ENCODE data around the gene KCNS3.
"Not testable (repeated sequence)": the region's sequence is repeated elsewhere in the genome, so short reads cannot be mapped to it uniquely, and the experiment has no call there.

The KCNS3 gene

DNA sequence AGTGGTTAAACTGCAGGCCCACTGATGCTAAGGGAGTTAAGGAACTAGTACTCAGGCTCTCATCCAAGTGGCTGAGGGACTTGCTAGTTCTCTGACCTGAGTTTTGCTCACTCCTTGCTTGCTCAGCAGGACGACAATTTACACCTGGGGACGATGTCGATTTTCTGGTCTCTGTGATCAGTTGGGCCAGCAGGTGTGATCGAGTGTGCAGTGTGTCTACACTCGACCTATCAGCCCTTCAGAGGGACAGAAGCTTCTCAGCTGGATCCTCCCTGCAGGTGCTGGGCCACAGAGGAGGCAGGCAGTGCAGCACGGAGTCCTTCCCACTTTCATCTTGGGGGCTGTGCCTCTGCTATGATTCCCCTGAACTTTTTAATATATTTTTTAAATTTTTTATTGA is 71.5 kb downstream of the KCNS3 start:
- no peak for DNase-seq

DNA sequence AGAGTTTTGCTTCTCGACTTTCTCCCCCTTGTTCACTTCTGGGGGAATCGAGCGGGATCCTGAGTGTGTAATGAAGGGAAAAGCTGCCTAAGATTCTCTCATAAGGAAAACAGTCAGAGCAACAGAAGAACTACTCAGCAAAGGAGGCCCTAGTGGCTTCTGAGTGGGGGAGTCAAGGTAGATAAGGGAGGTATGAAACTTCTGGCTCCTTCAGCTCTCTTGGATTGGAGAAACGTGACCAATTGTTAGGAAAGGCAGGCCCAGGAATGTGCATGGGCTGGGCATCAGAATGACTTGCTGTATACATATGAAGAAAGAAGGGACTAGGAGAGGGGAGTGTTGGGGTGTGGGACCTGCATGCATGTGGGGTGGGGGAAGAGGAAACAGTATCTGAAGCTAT is 73.1 kb downstream of the KCNS3 start:
- DNase-seq, result no peak

GRCh38 chr2:17958466-17959092 is 80.1 kb downstream of the KCNS3 start:
- DNase-seq, result no peak

GRCh38 chr2:17959356-17959755 is 80.9 kb downstream of the KCNS3 start:
- DNase-seq, result no peak

- no peak for DNase-seq
Measured at GRCh38 chr2:17959833-17960232, 81.4 kb downstream of the KCNS3 start.

DNA sequence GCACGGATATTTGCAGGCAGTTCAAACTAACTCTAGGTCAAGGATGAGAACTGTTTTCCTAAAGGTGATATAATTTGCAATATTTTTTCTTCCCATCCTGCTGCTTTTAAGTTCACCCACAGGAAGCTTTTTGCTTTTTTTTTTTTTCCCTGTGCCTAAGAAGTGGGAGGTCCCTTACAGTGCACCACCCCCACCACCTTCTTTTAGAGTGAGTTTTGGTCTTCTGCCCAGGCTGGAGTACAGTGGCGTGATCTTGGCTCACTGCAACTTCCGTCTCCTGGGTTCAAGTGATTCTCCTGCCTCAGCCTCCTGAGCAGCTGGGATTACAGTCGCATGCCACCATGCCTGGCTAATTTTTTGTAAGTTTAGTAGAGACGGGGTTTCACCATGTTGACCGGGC is 82.5 kb downstream of the KCNS3 start:
- no peak for DNase-seq

DNA sequence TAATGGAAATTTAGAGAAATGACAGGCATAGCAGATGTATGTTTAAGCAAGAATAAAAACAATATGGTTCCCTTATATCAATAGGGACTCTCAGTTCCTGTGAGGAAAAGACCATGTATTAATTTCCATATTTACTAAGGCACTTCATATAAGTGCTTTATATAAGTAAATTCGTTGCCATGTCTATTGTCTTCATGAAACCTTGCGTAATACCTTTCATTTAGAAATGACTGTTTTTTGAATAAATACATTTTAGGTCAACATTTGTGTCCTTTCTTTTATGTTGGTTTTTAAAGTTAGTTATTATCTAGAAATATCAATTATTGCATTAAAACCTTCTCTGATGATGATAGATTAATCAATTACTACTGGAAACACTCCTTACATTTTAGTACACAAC is 83.3 kb downstream of the KCNS3 start:
- no peak for DNase-seq

DNA sequence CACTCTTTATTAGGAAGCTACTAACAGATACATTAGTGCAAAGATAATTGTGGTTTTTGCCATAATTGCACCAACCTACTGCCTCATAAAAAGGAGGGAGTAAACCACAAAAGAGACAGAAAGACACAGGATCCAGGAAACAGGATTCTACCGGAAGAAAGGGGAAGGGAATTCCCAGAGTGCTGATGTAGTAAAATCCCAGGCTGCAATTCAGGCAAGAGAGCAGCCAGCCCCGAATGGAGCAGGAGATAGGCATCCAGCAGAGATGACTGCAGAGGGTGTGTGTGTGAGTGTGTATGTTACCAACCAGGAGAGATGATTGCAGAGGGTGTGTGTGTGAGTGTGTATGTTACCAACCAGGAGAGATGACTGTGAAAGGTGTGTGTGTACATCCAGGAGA is 84.4 kb downstream of the KCNS3 start:
- DNase-seq, result no peak

DNA sequence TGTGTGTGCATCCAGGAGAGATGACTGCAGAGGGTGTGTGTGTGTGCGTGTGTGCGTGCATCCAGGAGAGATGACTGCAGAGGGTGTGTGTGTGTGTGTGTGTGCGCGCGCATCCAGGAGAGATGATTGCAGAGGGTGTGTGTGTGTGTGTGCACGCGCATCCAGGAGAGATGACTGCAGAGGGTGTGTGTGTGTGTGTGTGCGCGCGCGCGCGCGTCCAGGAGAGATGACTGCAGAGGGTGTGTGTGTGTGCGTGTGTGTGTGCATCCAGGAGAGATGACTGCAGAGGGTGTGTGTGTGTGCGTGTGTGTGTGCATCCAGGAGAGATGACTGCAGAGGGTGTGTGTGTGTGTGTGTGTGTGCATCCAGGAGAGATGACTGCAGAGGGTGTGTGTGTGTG is 85.1 kb downstream of the KCNS3 start:
- DNase-seq, result not testable (repeated sequence)

DNA sequence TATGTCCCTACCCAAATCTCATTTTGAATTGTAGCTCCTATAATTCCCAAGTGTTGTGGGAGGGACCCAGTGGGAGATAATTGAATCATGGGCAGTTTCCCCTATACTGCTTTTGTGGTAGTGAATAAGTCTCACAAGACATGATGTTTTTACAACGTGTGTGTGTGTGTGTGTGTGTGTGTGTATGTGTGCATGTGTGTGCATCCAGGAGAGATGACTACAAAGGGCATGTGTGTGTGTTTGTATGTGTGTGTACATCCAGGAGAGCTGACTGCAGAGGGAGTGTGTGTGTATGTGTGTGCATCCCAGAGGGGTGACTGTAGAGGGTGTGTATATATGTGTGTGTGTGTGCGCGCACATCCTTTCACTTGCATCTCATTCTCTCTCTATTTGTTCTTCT is 86.7 kb downstream of the KCNS3 start:
- no peak for DNase-seq

DNA sequence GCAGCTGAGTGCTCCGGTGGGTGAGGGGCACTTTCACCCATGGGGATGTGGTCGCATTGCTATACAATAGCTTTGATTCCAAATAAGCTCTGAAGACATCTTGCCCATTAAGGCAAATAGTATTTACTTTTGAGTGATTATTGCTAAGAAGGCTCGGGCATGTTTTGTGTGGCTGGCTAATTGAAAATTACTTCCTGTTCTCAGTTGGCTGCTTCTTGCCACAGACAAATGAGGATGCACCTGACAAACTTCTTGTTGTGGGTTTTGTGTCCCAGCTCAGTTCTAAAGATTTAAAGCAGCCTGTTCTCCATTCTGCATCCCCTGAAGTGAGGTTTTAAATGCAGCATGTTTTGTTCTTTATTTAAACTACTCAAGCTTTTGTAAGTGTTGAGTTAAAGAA is 88.3 kb downstream of the KCNS3 start:
- no peak for DNase-seq

GRCh38 chr2:17969661-17970060 is 91.2 kb downstream of the KCNS3 start:
- no peak for DNase-seq

DNA sequence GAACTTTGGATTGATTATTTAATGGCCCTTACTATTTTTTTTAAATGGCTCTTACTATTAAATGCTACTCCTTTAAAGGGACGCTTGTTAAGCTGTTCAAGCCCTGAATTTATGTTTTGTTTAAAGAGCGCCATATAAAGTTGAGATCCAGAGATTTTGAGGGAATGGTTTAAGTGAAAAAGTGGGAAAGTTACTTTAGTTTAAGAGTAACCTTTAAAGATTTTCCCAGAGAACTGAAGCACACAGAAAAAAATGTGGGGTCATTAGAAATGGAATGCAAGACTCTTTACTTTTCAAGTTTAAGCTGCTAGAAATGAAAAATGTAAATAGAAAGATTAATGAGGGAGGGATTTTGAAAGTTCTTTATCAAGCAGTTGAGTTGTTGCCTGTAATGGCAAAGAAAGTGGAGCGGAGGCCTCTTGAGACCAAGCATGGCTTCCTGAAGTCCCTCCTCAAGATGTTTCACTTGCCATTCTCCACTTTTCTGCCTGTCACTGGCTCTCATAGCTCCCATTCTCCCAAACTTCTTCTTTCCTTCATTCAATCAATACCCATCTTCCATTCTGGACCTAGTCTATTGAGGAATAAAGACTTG is 93.2 kb downstream of the KCNS3 start:
- DNase-seq, result no peak

GRCh38 chr2:17972991-17973390 is 94.5 kb downstream of the KCNS3 start:
- DNase-seq, result no peak

DNA sequence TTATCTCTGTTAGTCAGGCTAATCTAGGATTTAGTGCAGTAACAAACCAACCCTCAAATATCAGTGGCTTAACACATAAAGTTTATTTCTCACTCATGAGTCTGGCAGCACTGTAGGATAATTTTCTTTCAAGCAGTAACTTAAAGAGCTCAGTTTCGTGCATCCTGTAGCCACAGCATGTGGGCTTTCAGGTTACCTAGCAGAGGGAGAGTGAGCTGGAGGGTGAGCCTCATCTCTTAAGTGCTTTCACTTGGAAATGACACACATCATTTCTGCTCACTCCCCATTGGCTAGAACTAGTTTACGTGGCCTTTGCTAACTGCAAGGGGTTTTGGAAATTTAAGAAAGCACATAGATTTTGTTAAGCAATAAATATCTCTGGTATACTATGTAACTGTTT is 96.9 kb downstream of the KCNS3 start:
- no peak for DNase-seq

GRCh38 chr2:17976871-17977746 is 98.6 kb downstream of the KCNS3 start:
- DNase-seq, result no peak

- DNase-seq, result no peak
Measured at GRCh38 chr2:17979707-17980106, 101.2 kb downstream of the KCNS3 start.

DNA sequence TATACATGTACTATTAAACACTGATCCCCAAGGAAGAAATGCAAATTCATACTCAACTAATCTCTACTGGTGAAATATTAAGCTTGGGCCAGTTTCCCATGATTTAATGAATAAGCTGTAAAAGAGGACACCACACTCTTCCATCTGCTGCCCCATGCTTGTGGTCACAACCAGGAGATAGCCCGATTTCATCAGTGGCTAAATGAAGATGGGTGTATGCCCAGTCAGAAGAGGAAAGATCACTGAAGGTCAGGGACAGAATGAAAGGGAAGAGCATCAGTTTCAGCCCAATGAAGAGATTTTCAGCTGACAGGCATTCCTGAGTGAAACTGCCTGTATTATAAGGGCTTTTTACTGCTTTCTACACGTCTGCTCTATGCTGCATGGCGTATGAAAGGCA is 103.5 kb downstream of the KCNS3 start:
- DNase-seq, result no peak
